NCI-H187 treated with DMSO at 0.1 percent for 48 hours (cell line): Measurements from ENCODE around the gene COPB1.
A peak's percentile ranks its signal among the peaks of the same experiment; 100 is the strongest.
"Not testable (repeated sequence)": the region's sequence is repeated elsewhere in the genome, so short reads cannot be mapped to it uniquely, and the experiment has no call there.

Source experiments
- DNase-seq: peaks from one replicate; lab custom pipeline; 2025; lab: John Stamatoyannopoulos, UW

Gene COPB1, protein sequence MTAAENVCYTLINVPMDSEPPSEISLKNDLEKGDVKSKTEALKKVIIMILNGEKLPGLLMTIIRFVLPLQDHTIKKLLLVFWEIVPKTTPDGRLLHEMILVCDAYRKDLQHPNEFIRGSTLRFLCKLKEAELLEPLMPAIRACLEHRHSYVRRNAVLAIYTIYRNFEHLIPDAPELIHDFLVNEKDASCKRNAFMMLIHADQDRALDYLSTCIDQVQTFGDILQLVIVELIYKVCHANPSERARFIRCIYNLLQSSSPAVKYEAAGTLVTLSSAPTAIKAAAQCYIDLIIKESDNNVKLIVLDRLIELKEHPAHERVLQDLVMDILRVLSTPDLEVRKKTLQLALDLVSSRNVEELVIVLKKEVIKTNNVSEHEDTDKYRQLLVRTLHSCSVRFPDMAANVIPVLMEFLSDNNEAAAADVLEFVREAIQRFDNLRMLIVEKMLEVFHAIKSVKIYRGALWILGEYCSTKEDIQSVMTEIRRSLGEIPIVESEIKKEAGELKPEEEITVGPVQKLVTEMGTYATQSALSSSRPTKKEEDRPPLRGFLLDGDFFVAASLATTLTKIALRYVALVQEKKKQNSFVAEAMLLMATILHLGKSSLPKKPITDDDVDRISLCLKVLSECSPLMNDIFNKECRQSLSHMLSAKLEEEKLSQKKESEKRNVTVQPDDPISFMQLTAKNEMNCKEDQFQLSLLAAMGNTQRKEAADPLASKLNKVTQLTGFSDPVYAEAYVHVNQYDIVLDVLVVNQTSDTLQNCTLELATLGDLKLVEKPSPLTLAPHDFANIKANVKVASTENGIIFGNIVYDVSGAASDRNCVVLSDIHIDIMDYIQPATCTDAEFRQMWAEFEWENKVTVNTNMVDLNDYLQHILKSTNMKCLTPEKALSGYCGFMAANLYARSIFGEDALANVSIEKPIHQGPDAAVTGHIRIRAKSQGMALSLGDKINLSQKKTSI

DNA sequence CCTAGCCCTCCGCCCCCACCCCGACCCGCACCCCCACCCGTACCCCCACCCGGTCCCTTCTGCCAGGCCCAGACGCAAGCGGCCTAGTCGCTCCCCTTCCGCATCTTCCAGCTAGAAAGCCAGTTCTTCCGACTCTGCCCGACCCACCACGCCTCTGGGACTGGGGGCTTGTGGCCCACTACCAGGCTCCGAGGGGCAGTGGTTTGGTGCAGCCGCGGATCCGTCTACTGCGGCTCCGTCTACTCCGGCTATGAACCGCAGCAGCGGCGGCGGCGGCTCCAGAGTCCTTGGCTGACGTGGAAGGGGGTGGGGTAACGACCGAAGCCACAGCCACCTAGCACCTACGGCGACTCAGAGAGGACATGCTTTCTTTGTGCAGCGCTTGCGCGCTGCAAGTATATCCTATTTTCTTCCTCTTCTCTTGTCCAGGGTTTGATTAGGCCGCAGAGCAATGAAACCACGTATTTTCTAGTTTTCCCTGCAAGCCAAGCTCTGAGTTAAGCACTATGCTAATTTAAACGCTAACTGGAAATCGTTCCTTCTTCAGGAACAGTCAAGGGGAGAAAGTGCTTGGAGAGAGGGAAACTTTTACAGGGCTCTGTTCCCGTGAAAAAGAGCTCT is at the start of gene COPB1:
COPB1 (minus strand) TSS at position 252 of the 621 bp plus-strand sequence. CDS start 883 bp downstream, outside the sequence.
- peak; percentile 71 for DNase-seq

DNA sequence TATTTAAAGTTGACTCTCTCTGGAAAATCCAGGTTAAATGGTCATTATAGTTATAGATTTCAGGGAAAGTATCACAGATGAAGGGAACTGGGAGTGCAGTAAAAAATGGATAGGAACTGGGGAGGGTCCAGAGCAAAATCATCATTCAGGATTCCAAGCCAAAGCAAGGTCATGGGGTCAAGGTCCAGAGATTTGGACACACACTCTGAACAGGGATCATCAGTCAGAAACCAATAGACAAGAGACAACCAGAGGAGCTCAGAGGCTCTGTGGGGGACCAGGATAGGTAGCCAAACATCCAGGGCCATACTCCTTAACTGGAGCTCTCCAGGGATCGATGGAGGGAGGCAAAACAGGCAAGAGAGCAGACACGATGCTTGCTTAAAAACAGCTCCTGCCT is 47.8 kb upstream of the COPB1 start:
- DNase-seq, result no peak

DNA sequence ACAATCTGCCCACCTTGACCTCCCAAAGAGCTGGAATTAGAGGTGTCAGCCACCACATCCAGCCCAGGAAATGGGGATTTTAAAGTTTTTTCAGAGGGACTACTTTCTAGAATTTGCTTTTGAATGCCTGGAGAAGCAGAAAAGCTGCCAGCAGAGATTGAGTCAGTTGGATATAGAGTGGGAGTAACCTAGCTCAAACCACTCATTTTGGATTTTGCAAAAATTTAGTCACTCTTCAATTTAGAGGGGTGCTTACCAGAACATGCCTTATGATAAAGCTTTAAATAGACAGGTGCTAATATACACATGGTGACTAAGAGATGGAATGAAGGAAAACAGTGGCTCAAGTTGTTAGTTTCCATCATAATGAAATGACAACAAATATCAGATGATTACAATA is 47.1 kb upstream of the COPB1 start:
- DNase-seq, result no peak

DNA sequence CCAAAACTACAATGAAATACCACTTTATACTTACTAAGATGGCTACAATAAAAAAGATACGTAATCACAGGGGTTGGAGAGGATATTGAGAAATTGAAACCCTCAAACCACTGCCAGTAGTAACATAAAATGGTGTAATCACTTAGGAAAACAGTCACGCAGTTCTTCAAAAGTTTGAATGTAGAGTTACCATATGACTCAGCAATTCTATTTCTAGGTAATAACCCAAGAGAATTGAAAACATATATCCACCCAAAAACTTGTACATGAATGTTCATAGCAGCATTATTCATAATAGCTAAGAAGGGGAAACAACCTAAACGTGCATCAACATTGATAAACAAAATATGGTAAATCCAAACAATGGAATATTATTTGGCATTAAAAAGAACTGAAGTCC is 45.0 kb upstream of the COPB1 start:
- DNase-seq, result no peak

DNA sequence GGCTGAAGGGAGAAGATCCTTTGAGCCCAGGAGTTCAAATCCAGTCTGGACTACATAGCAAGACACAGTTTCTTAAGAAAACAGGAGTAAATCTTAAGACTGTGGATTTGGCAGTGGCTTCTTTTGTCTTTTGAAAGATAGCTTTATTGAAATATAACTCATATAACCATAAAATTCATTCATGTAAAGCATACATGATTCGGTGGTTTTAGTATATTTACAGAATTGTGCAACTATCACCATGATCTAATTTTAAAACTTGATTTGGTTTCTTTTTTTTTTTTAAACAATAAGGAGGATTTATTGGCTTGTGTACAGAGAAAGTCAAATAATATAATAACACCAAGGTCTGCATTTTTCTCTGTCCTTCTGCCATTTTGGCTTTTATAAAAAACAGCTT is 43.6 kb upstream of the COPB1 start:
- no peak for DNase-seq

DNA sequence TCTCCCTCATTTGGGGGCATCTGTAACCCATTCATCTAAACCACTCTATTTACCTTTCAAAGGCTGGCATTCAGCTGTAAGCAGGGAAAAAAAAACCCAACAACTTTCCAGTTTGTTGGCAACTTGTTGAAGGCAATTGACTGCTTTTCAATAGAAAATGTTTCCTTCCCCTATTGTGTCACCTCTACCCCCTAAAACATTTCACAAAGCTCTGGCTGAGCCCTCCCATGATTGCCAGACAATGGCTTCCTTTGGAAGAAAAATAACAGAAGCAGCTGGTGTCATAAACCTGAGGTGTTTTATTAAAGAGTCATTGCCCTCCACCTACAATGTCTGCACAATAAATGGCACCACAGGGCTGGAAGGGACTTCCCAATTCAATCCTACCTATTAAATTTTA is 42.7 kb upstream of the COPB1 start:
- no peak for DNase-seq

DNA sequence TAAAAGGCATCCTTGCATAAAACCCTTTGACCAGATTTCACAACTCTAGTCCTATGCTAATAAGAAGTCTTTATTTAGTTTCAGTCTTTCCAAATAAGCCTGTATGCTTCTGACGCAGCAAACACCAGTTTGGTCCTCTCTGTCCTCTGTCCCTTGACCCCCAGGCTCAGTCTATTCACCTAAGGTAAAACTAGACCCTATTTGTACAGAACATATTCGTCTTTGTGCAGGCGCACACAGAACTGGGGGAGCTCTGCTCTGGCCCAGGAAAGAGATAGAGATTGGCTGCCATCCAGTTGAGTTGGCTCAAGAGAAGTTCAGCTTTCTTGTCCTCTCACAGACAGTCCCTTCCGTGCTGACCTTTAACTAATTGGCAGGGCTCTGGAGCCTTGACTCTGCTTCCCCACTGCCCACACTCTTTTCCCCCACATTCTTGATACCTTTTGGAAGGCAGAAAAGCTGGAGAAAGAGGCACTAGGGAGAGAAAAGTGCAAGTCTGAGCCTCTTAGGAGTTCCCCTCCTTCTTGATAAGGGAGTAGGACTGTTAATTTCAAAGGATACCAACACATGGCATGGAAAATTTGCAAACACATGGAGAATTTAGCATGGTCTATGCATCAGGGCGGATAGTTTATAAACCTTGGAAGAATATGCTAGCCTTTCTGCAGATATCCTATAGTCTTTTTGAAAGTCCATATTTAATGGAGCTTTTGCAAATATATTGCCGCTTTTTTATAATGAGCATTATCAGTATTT is 41.8 kb upstream of the COPB1 start:
- DNase-seq, result no peak

DNA sequence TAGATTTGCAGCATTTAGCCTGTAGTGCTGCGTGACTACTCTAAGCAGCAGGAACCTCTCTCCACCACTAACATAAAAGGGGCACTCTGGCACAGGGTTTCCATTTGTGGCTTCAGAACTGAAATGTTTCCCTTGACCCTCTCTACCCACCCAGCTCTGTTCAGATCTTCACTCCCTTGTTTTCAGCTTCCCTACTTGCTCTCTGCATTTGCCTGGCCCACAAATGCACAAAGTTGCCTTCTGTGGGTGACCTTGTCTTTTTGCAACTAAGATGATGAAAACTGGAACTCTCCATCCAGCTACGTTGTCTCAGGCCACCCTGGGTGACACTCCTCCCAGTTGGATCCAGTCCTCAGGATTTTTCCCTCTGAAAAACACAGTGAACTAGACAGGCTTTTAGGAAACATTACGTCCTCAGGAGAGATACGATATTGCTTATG is 40.4 kb upstream of the COPB1 start:
- no peak for DNase-seq

DNA sequence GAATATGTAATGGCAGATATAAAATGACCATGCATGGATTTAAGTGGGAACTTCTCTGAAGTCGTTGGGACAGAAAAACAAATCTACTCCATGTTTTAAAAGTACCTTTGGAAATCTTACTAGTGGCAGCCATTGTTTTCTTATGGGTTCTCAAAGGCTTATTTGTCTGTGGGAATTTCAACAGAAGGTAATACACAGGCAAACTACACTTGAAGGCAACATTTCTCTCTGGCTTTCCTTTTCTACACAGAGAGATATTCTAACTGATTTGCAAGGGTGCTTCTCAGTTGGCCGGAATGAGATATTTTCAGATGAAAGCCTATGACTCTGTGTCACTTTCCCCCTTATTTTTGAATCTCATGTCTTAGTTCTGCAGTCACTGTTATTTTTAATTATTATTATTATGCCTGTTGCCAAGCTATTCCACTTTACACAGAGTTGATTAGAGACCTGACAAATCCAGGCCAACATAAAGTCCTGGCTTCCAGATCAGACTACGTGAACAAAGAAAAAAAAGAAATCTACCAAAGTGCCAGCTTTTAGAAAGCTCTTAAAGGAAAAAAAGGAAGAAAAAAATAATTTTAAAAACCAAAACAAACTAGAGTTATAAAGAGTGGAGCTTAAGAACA is 39.4 kb upstream of the COPB1 start:
- no peak for DNase-seq

DNA sequence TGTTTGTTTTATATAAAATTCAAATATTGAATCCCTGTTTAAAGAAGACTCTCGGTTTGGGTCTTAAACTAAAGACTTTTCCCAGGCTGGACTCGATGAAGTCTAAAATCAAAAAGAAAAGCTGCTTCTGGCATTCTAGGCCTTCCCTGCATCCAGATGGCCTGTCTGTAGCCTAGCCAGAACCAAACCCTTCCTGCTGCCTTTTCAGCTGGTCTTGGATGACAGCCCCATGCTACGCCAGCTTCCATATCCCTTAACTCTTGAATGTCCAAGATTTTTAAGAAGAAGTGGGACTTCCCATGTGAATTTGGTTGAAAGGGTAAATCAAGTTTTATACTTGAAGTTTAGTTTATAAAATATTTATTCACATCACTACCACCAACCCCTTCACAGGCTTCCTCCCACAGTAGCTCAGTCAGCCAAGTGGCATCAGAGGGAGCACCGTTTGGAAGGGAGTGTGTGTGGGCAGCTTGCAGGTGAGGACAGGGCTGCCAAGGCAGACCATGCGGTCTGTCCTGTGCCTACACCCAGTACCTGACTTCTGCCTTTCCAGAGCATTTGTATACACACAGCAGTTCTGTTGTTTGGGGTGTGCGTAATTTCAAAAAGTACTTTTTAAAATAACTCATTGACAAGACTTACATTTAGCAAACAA is 38.8 kb upstream of the COPB1 start:
- DNase-seq, result no peak

DNA sequence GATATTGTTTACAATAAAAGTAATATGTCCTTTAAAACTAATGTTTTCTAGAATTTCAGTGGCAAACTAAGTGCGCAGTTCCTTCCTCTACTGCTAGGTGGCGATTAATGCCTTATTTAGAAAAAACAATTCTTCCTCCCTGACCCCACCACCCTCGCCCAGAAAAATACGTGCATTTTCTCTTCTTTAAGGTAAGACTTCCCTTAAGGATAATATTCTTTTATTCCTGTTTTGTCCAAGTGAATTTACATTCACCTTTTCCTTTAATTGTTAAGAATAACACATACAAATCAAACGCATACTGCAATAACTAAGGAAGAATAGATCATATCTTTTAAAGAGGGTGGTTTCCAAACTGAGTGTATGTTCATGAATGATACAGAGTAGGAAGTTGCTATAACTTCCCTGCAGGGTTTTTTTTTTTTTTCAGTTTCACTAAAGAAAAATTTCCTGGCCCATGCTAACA is 37.6 kb upstream of the COPB1 start:
- DNase-seq, result no peak

DNA sequence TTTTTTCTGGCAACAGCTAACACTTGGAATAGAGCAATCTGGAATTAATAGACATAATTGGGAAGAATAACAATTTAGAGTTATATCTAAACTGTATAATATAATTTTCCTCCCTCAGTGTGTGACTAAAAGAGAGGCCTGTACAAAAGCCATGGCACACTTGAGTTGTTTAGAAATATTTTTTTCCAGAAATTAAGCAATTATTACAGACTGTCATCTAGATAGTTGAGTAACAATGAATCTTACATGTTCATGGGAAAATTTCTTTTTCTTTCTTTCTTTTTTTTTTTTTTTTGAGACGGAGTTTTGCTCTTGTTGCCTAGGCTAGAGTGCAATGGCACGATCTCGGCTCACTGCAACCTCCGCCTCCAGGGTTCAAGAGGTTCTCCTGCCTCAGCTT is 35.6 kb upstream of the COPB1 start:
- not testable (repeated sequence) for DNase-seq

DNA sequence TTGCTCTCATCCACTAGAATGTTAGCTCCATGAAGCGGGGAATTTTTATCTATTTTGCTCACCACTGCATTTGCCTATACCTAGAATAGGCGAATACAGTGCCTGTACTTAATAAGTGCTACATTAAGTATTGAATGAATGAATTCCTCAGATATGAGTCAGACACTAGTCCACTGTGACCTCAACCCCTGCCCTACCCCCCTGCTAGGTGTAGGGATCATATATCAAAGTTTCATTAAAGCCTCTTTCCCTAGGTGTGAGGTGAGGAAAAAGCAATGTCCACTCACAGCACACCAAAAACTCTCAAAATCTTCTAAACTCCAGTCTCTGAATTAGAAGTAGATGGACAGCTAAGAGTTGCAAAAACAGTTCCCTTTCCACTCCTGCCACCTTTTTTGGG is 30.3 kb upstream of the COPB1 start:
- no peak for DNase-seq

DNA sequence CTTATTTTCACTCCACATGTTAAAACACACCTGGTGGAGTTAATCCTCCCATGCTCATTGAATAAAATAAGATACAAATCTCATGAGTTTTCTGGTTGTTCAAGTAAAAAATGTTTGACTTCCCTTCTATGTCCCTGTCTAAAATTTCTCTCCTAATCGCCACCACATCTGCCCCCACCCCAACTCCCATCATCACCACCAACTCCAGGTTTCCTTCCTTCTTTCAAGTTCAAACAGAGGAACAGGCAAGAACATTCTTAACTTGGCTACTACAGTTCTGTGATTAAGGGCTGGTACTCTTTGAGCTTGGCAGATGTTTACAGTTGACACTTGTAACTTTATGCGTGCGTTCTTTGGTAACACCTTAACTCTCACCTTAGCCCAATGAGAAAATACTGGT is 29.7 kb upstream of the COPB1 start:
- DNase-seq, result no peak

DNA sequence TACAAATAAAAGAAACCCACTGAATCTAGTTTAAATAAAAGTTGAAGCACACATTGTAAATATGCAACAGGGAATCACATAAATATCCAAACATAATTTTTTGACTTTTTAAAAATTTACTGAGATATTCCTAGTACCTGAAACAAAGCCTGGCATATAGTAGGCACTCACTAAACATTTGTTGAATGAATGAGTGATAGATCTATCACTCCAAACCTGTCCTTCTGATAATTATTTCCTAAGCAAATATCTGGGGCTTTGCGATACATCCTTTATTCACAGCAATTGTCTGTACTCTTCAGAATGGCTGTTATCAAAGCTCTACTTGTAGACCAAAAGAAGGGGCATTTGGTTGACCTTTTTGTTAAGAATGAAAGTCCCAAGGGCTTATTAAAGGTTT is 23.2 kb upstream of the COPB1 start:
- DNase-seq, result no peak

DNA sequence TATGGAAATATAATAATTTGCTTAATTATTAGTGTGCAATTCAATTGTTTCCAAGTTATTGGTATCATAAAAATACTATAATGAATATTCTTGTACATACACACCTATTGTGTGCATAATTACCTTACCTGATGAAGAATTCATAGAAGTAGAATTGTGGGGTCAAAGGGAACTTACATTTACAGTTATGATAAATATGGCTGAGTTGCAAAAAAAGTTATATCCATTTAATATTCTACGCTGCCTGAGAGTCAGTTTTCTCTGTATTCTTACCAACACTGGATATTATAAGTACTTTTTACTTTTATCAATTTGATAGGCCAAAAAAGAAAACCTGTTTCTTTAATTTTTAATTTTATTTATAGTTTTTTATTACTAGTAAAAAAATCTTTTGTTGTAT is 22.6 kb upstream of the COPB1 start:
- no peak for DNase-seq

DNA sequence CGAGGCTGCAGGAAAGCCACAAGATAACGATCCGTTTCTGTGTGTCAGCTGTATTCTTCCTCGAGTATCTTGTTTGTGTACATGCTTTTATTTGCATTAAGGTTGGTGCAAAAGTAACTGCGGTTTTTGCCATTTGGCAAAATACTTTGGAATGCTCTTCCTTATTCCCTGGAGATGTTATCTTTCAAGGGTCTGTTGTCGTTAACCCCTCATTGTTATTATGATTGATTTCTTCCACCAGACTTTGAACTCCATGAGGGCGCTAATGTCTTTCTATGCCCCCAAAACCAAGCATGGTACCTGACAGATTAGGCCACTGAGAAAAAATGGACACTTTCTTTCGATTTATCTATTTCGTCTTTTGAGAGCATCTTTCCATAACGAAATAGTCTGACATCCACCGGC is 21.1 kb upstream of the COPB1 start:
- no peak for DNase-seq

DNA sequence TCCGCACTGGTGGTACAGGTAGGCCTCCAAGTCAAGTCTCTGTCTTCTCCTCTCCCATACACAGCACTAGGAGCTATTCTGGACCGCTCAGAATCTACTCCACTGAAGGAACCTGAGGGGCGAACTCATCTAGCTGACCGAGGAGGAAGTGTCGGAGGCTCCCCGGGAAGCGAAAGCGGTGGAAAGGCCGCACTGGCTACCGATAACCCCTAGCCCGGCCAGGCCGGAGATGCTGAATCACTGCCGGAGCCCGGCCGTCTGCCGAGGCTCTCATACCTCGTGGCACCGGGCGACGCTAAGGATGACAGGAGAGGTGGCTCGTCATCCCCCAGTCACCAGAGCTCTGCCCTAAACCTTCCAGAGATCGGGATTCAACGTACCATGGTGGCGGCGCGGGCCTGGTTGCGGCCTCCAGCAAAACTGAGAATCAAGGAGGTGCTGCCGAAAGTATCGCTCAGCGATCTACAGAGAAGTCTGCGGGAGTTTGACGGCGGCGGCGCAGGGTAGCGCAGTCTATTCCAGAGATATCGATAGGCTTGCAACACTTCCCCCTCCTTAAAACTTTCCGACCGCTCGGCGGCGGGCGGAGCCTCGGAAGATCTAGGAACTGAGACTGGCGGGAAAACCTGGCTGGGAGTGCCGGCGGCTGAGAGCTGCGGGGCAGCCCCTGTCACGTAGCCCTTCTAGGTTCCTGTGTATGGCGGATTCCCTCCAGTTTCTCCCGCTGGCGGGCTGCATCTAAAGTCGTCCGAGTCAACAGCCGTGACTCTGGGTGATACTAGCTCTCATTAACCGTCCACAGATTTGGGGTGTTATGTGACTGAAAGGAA is 20.5 kb upstream of the COPB1 start, which contains the start of gene PSMA1:
PSMA1 (minus strand) TSS at position 470 of the 830 bp plus-strand sequence; CDS start at position 383, 87 bp downstream.
- peak; percentile 96 for DNase-seq

DNA sequence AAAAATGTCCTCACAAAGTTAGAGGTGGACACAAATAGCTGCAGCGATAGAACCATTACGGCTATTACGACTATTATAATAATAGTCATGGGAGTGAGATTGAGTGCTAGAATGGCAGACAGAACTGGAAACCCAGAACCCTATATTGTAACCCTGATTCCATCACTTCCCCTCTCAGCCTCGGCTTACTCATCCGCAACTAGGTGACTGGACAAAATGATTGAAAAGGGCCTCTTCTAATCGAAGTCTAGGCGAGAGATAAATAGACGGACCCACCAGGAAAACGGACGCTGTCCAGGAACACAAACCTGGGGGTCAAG is 19.9 kb upstream of the COPB1 start:
- no peak for DNase-seq

DNA sequence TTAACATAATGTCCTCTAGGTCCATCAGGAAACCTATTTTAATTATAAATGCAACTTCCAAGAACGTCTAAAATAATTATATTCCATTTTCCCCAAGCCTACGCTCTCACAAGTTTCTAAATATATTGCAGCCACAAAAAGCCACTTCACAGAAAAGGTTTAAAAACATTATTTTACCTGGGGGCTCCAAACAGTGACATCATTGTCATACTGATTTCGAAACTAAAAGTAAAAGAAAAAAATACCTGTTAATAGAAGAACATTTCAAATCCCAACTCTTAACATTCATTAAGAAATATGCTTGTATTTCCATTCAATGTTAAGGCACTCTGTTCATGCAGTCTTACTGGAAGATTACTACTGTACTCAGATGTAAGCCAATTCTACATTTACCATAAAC is 19.2 kb upstream of the COPB1 start:
- DNase-seq, result no peak
